Subcutaneous adipose tissue (tissue), 4 donors: ENCODE results near the gene CCDC188. TPM values are rescaled to one million over a fixed set of nuclear protein-coding genes. Genes with fewer than 3 reads are reported as not detected.

Experiments used
- total RNA-seq, 4 donors: library from RNA; depleted of rRNA; stranded (reverse); fragments of >200 nt; gene quantifications; one replicate each; pipeline ENCODE4 v1.1.0, GENCODE V29; 2016
- TF ChIP-seq, protein P1 (sequence below): fragments of 450-650 bp; IDR thresholded peaks from one replicate; pipeline ENCODE4 v1.5.1; 2016; ENCODE audit warnings: low read depth, mild to moderate bottlenecking, control low read depth, antibody characterized with exemption, moderate library complexity

CCDC188 gene
- total RNA-seq, 4 donors from 2014 or later: 1.3 to 3.0 TPM; not detected in 2

GRCh38 chr22:20116376-20116950, 34.4 kb downstream of the CCDC188 start:
- TF ChIP-seq, protein P1, sequence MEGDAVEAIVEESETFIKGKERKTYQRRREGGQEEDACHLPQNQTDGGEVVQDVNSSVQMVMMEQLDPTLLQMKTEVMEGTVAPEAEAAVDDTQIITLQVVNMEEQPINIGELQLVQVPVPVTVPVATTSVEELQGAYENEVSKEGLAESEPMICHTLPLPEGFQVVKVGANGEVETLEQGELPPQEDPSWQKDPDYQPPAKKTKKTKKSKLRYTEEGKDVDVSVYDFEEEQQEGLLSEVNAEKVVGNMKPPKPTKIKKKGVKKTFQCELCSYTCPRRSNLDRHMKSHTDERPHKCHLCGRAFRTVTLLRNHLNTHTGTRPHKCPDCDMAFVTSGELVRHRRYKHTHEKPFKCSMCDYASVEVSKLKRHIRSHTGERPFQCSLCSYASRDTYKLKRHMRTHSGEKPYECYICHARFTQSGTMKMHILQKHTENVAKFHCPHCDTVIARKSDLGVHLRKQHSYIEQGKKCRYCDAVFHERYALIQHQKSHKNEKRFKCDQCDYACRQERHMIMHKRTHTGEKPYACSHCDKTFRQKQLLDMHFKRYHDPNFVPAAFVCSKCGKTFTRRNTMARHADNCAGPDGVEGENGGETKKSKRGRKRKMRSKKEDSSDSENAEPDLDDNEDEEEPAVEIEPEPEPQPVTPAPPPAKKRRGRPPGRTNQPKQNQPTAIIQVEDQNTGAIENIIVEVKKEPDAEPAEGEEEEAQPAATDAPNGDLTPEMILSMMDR: no peak

GRCh38 chr22:20115691-20116375, 35.0 kb downstream of the CCDC188 start, which contains the start of gene RANBP1:
TSS of gene RANBP1 (plus strand) at chr22:20116104. CDS start at chr22:20116185, 81 bp downstream.
- TF ChIP-seq, protein P1: no peak

- TF ChIP-seq, protein P1: no peak
Measured at GRCh38 chr22:20114506-20115475, 36.1 kb downstream of the CCDC188 start.

DNA sequence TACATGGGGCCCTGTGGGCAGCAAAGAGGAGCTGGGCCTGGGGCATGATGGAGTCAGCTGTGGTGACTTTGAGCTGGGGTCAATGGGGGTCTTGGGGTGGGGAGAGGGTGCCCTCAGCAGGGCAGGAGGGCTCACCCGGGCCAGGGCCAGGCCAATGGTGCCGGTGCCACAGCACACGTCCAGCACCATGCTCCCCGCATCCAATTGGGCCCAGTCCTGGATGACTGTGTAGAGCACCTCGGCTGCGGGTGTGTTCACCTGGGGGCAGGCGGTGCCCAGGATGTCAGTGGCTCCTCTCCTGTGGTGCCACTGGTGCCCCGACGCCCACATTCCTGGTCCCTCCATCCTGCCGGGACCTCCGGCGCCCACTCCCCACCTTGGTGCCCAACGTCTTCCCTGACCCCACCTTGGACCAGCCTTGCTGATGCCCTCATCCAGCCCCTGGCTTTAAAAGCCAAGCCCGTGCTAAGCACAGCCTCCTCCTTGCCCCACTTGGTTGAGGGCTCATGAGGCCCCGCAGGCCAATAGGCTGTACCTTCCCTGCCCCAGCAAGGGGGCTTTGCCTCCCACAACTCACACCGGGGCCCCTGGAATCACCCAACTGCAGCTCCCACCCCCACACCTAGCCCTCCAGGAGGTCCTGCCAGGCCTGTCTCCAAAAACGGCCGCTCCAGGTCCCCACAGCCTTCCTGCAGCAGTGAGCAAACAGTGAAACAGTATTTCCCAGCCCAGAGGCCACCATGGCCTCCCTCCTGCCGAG, 37.1 kb downstream of the CCDC188 start:
- TF ChIP-seq, protein P1: no peak

DNA sequence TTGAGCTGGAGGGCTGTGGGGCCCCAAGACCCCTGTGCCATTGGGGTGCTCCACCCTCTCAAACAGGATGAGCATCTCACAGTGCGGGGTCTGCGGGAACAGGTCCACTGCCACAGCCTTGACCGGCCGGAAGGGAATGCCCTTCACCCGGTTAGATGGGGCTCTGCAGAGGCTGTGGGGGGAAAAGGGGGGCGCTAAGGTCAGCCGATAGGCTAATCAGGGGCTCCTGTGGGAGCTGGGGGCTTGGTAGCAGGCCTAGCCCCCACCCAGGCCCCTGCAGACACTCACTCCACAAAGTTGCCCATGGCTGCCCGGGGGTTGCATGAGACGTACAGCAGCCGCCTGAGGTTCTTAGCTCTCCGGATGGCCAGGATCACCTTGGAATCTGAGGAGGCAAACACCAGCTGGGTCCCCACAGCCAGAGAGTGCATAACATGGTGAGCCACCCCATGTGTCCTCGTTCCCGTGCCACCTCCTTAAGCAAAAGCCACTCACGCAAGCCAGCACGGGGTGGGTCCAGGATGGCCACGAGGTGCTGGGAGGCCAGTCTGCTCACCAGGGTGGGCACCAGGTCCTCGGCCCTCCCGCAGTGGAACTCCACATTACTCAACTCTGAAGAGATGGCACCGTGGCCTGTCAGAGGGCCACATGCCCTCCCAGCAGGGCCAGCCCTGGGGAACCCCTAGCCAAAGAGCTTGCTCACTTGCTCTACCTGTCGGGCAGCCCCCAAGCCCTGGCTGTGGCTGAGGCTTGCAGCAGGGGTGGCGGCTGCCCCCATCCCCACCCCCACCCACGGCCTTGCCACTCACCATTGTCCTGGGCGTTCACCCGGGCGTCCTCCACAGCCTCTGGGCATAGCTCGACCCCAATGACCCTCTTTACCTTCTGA, 38.0 kb downstream of the CCDC188 start:
- TF ChIP-seq, protein P1: no peak
